HL-60 (cell line): Measurements from ENCODE around the gene PLXNB2.

Source experiments
- DNase-seq, 2 experiments: peaks; one replicate each; pipeline ENCODE4 v3.0.0-alpha.2; 2010 to 2020; ENCODE audit warnings: low read depth in 1 of 2, low spot score in 1 of 2
- H3K27ac ChIP-seq: fragments of 250-450 bp; sonication (Bioruptor Pico); replicated peaks from 2 replicates; pipeline ENCODE4 v1.5.1; 2020; ENCODE audit warnings: mild to moderate bottlenecking, moderate library complexity
- H3K27me3 ChIP-seq: fragments of 250-450 bp; sonication (Bioruptor Pico); 2 replicates; pipeline ENCODE4 v1.5.1; 2021; ENCODE audit warnings: mild to moderate bottlenecking, moderate library complexity; ENCODE audit not compliant: insufficient read depth, poor library complexity, severe bottlenecking
- H3K4me3 ChIP-seq: replicated peaks from 2 replicates; pipeline ENCODE4 v1.5.1; 2011; ENCODE audit warnings: mild to moderate bottlenecking, control low read depth, low read length; ENCODE audit not compliant: insufficient read depth
- GABPA ChIP-seq: IDR thresholded peaks from 2 replicates; pipeline ENCODE4 v1.6.1; 2012; ENCODE audit warnings: low read depth
- POLR2AphosphoS5 ChIP-seq: IDR thresholded peaks from 2 replicates; pipeline ENCODE4 v1.6.1; 2012; ENCODE audit warnings: low read depth
- SPI1 ChIP-seq: IDR thresholded peaks from 2 replicates; pipeline ENCODE4 v1.6.1; 2012; ENCODE audit warnings: low read depth, mild to moderate bottlenecking, borderline replicate concordance
- TF ChIP-seq, protein P1 (sequence below): IDR thresholded peaks from one replicate; pipeline ENCODE4 v1.5.1; 2011; ENCODE audit warnings: low read length, control low read depth, inconsistent platforms; ENCODE audit not compliant: insufficient read depth
- TF ChIP-seq, protein P2 (sequence below): IDR thresholded peaks from 2 replicates; pipeline ENCODE4 v1.6.1; 2012; ENCODE audit warnings: low read depth; ENCODE audit not compliant: insufficient replicate concordance

Gene PLXNB2

DNA sequence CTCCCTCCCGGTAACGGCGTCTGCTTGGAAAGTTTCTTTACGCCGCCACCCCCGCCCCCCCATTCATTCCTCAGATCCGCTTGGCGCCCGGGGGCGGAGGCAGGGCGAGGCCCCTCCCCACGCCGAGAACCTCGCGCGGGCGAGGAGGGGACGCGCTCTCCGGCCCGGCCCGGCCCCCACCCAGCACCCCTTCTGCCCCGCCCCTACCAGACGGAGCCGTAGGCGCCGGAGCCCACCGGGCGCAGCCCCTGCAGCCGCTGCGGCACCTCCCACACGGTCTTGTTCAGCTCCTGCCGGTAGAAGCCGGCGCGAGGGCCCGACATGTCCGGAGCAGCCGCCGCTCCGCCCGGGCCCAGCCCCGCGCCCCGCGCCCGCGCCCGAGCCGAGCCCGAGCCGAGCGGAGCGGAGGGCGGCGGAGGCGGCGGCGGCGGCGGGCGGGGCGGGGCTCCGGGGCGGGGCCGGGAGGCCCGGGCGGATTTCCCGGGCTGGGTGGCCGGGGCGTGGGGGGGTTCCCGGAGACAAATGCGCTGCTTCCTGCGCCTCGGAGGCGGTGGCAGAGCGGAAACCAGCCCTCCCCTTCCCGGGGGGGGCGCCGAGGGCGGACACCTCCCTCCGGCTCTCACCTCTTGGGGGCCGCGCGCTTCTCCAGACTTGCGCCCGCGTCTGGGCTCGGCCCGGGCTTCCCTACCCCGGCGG is 37.3 kb downstream of the PLXNB2 start, which contains the start of gene MAPK11:
TSS of gene MAPK11 (minus strand) at position 411 of the 696 bp plus-strand sequence. CDS start at position 323, 88 bp downstream.
- H3K4me3 ChIP-seq = peak within 1 kb of the TSS; percentile 37
- peaks cover 18% of the 10 kb centered on the region for H3K27me3 ChIP-seq
- H3K27ac ChIP-seq = no peak within 1 kb of the TSS
- DNase-seq = no peak
- TF ChIP-seq, protein P1, sequence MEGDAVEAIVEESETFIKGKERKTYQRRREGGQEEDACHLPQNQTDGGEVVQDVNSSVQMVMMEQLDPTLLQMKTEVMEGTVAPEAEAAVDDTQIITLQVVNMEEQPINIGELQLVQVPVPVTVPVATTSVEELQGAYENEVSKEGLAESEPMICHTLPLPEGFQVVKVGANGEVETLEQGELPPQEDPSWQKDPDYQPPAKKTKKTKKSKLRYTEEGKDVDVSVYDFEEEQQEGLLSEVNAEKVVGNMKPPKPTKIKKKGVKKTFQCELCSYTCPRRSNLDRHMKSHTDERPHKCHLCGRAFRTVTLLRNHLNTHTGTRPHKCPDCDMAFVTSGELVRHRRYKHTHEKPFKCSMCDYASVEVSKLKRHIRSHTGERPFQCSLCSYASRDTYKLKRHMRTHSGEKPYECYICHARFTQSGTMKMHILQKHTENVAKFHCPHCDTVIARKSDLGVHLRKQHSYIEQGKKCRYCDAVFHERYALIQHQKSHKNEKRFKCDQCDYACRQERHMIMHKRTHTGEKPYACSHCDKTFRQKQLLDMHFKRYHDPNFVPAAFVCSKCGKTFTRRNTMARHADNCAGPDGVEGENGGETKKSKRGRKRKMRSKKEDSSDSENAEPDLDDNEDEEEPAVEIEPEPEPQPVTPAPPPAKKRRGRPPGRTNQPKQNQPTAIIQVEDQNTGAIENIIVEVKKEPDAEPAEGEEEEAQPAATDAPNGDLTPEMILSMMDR = no peak
- TF ChIP-seq SPI1 = no peak
- TF ChIP-seq, protein P2, sequence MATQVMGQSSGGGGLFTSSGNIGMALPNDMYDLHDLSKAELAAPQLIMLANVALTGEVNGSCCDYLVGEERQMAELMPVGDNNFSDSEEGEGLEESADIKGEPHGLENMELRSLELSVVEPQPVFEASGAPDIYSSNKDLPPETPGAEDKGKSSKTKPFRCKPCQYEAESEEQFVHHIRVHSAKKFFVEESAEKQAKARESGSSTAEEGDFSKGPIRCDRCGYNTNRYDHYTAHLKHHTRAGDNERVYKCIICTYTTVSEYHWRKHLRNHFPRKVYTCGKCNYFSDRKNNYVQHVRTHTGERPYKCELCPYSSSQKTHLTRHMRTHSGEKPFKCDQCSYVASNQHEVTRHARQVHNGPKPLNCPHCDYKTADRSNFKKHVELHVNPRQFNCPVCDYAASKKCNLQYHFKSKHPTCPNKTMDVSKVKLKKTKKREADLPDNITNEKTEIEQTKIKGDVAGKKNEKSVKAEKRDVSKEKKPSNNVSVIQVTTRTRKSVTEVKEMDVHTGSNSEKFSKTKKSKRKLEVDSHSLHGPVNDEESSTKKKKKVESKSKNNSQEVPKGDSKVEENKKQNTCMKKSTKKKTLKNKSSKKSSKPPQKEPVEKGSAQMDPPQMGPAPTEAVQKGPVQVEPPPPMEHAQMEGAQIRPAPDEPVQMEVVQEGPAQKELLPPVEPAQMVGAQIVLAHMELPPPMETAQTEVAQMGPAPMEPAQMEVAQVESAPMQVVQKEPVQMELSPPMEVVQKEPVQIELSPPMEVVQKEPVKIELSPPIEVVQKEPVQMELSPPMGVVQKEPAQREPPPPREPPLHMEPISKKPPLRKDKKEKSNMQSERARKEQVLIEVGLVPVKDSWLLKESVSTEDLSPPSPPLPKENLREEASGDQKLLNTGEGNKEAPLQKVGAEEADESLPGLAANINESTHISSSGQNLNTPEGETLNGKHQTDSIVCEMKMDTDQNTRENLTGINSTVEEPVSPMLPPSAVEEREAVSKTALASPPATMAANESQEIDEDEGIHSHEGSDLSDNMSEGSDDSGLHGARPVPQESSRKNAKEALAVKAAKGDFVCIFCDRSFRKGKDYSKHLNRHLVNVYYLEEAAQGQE = no peak
- no peak for TF ChIP-seq GABPA
- no peak for TF ChIP-seq POLR2AphosphoS5

DNA sequence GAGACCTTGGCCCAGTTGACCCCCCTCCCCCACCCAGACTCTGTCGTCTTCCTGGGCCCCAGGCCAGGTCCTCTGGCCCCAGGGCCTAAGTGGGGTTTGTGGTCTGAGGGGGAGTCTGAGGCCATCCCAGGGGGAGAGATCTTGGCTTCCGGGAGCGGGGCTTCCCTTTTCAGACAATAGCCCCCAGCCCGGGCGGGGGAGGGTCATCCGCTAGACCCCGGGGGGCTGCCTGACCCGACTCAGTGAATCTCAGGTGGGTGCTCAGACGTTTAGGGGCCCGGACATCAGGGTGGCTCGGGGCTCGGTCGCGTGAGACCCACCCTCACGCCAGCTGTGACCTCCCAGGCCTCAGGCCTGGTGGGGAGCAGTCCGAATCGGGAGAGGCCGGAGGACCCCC is 37.9 kb downstream of the PLXNB2 start:
- Histone ChIP-seq H3K27ac (no peak overlapping the region), H3K4me3 (peak overlapping the region; percentile 37)
- TF ChIP-seq SPI1 (no peak), GABPA (no peak), POLR2AphosphoS5 (no peak)
- TF ChIP-seq, protein P1 = no peak
- TF ChIP-seq, protein P2 = no peak

DNA sequence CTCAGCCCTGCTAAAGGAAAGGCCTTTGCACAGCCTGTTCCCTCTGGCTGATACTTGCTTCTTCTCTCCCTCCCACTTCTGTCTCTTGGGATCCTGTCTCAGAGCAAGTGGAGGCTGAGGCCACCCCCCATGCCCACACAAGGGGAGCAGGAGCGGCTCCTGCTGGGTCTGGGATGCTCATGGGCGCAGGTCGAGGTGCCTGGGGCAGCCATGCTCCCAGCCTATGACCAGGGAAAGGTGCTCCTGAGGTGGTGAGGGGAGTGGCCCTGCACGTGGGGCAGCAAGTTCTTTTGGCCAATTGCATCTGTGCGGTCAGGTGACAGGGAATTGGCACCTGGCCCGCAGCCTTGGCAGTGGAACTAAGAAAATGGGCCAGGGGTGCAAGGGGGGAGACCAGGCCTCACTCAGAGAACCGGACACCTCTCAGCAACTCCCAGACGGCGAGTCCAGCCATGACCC is 38.8 kb downstream of the PLXNB2 start:
- TF ChIP-seq, protein P1 = no peak
- TF ChIP-seq GABPA = no peak
- TF ChIP-seq, protein P2 = no peak
- no peak for TF ChIP-seq SPI1
- TF ChIP-seq POLR2AphosphoS5 = no peak
- Histone ChIP-seq H3K4me3 (no peak overlapping the region), H3K27me3 (peaks cover 18% of the 10 kb centered on the region), H3K27ac (no peak overlapping the region)
- DNase-seq = no peak

More for the DNA sequence above, 37.9 kb downstream of the PLXNB2 start:
- H3K27me3 ChIP-seq = peaks cover 18% of the 10 kb centered on the region
- no peak for DNase-seq
